Measurements from ENCODE around the gene DNAH17. TPM values are rescaled to one million over a fixed set of nuclear protein-coding genes. Genes with fewer than 3 reads are reported as not detected.

Gene DNAH17
- total and polyA plus RNA-seq, 2 of the 8 experiments (the other 6 are each of a cell fraction or from before 2014, with no cell fraction given): 0.14 to 0.67 TPM

- Histone ChIP-seq H3K4me2 (ENCODE audit: insufficient read depth in 1 of 2, low read depth in 2 of 2, low read length in 2 of 2) (peak overlapping the region; percentile 68 to 95), H3K9me3 (ENCODE audit: insufficient read depth in 2 of 2, low read depth in 1 of 2, low read length in 1 of 2) (no peaks in the 10 kb centered on the region), H2AK5ac (ENCODE audit: low read depth, low read length) (peak overlapping the region; percentile 48; the same call in 1 of the 2 replicates), H3K4ac (replicated peaks; ENCODE audit: insufficient read length, low read depth, low read length) (no peak overlapping the region), H2BK12ac (ENCODE audit: low read depth, low read length) (peak overlapping the region; percentile 81; the same call in 1 of the 2 replicates), H3K79me1 (ENCODE audit: low read depth, low read length) (peaks cover 3% of the 10 kb centered on the region; the same call in 1 of the 2 replicates), H3K56ac (replicated peaks; ENCODE audit: insufficient read length, low read depth, low read length) (no peak overlapping the region), H4K5ac (ENCODE audit: insufficient read length, low read depth, low read length) (peak overlapping the region; percentile 47), H3K36me3 (ENCODE audit: control insufficient read depth in 2 of 4, insufficient read depth in 4 of 4, low read length in 3 of 4) (peaks cover 0 to 3% (median 0%) of the 10 kb centered on the region in 4 experiments; a peak in 1 of 8 replicates), H2AFZ (ENCODE audit: low read length) (peak overlapping the region; percentile 41; the same call in 1 of the 2 replicates), H3K9ac (replicated peaks in 1 of 4; ENCODE audit: extremely low read depth in 1 of 4, low read depth in 3 of 4, low read length in 3 of 4) (peak overlapping the region in 1 of 4 experiments; percentile 84; a peak in 2 of 7 replicates), H2BK20ac (ENCODE audit: low read length) (no peak overlapping the region), H3K27ac (ENCODE audit: low read depth, low read length) (peak overlapping the region; percentile 73; the same call in 1 of the 2 replicates), H3K79me2 (ENCODE audit: control insufficient read depth in 1 of 2, insufficient read depth in 2 of 2, low read length in 2 of 2) (peaks cover 34 to 42% of the 10 kb centered on the region in 2 experiments), H2BK15ac (ENCODE audit: low read length) (no peak overlapping the region), H4K20me1 (replicated peaks in 1 of 2; ENCODE audit: control insufficient read depth in 1 of 2, insufficient read depth in 2 of 2, low read length in 2 of 2) (peaks cover 7 to 21% of the 10 kb centered on the region in 2 experiments), H3K4me1 (replicated peaks in 1 of 4; ENCODE audit: control insufficient read depth in 3 of 4, insufficient read depth in 4 of 4, low read length in 3 of 4) (peaks cover 21 to 35% (median 31%) of the 10 kb centered on the region in 4 experiments), H3K4me3 (ENCODE audit: extremely low read depth in 1 of 4, insufficient read depth in 2 of 4, low read depth in 3 of 4, low read length in 4 of 4) (peak overlapping the region; percentile 90 to 96 (median 94); a peak in 6 of 8 replicates), H4K91ac (replicated peaks; ENCODE audit: insufficient read length, low read length) (peak overlapping the region; percentile 53), H3K23me2 (ENCODE audit: low read depth, low read length) (peaks cover 7% of the 10 kb centered on the region; the same call in 1 of the 2 replicates), H3K27me3 (replicated peaks in 1 of 4; ENCODE audit: control insufficient read depth in 3 of 4, extremely low read depth in 1 of 4, insufficient read depth in 3 of 4, low read length in 3 of 4) (no peaks in the 10 kb centered on the region), H2BK120ac (replicated peaks; ENCODE audit: low read depth, low read length) (no peak overlapping the region), H3K23ac (ENCODE audit: insufficient read length) (no peak overlapping the region), H3K14ac (ENCODE audit: insufficient read length) (no peak overlapping the region), H4K8ac (ENCODE audit: extremely low read depth, insufficient read depth, low read length) (peak overlapping the region; percentile 54; the same call in 1 of the 2 replicates), H2BK5ac (ENCODE audit: low read depth, low read length) (peak overlapping the region; percentile 83; the same call in 1 of the 2 replicates), H3K18ac (ENCODE audit: extremely low read depth, low read length) (peak overlapping the region; percentile 83; the same call in 1 of the 2 replicates)
- TF ChIP-seq SUZ12 (IDR thresholded peaks at IDR 0.05; ENCODE audit: low read length) (no peak), GABPA (IDR thresholded peaks at IDR 0.05; ENCODE audit: borderline replicate concordance, insufficient read depth, low read length) (no peak), ATF3 (IDR thresholded peaks at IDR 0.05; ENCODE audit: insufficient read depth, low read depth, low read length) (no peak), SIN3A (conservative IDR thresholded peaks at IDR 0.05 in 1 of 2, IDR thresholded peaks at IDR 0.05 in 1 of 2; ENCODE audit: low read depth in 1 of 2, low read length in 2 of 2) (no peak), SP4 (IDR thresholded peaks at IDR 0.05; ENCODE audit: low read length) (no peak), HDAC2 (IDR thresholded peaks at IDR 0.05; ENCODE audit: borderline replicate concordance in 1 of 2, low read depth in 2 of 2, low read length in 2 of 2) (no peak), CREB1 (IDR thresholded peaks at IDR 0.05) (no peak), JUND (IDR thresholded peaks at IDR 0.05; ENCODE audit: low read length) (no peak)
- ChIA-PET POLR2A (ENCODE audit: partially characterized antibody) (interaction anchor here (1.2 to 1.9 kb wide), 4 partner anchors 14 to 69 kb away, joined by 3 to 5 read pairs (median 5); no protein-coding TSS in a partner anchor), CTCF (ENCODE audit: partially characterized antibody) (interaction anchor here (0.6 to 20.5 kb wide), 4 partner anchors 23 to 87 kb away, joined by 3 to 257 read pairs (median 4); no protein-coding TSS in a partner anchor)
- 88% methylated on average over 14 of the region's 14 CpGs; no CpG with 5 or more reads in 1 of the 2 experiments for WGBS, 2 experiments (ENCODE audit: extremely low coverage in 1 of 2, insufficient coverage in 1 of 2, insufficient read length in 1 of 2, insufficient replicate concordance in 2 of 2, low coverage in 1 of 2, low lambda C conversion rate in 2 of 2, missing lambda C conversion rate in 1 of 2)
- FAIRE-seq (no peak), DNase-seq (ENCODE audit: low read depth in 1 of 2, low spot score in 2 of 2) (no peak)
Observed at GRCh38 chr17:78377858-78378224, 199.4 kb downstream of the DNAH17 start.
